Endothelial cell (in vitro differentiated cells): ENCODE data around the gene ZDHHC1. TPM values are rescaled to one million over a fixed set of nuclear protein-coding genes. Genes with fewer than 3 reads are reported as not detected.

Source experiments
- DNase-seq: peaks from one replicate; pipeline ENCODE4 v3.0.0; 2021; ENCODE audit warnings: low spot score
- H3K27ac Mint-ChIP-seq: one replicate; pipeline ENCODE4 v1.8.0; 2021; ENCODE audit warnings: mixed read lengths, inconsistent platforms; ENCODE audit not compliant: unreplicated experiment
- H3K27me3 Mint-ChIP-seq: one replicate; pipeline ENCODE4 v1.8.0; 2021; ENCODE audit warnings: mild to moderate bottlenecking, moderate library complexity, mixed read lengths, inconsistent platforms; ENCODE audit not compliant: unreplicated experiment
- H3K36me3 Mint-ChIP-seq: one replicate; pipeline ENCODE4 v1.8.0; 2021; ENCODE audit warnings: mild to moderate bottlenecking, low read depth, mixed read lengths, inconsistent platforms; ENCODE audit not compliant: unreplicated experiment
- H3K4me1 Mint-ChIP-seq: one replicate; pipeline ENCODE4 v1.8.0; 2021; ENCODE audit warnings: mild to moderate bottlenecking, mixed read lengths, inconsistent platforms; ENCODE audit not compliant: unreplicated experiment
- H3K4me3 Mint-ChIP-seq: one replicate; pipeline ENCODE4 v1.8.0; 2021; ENCODE audit warnings: mild to moderate bottlenecking, mixed read lengths, inconsistent platforms; ENCODE audit not compliant: unreplicated experiment
- H3K9me3 Mint-ChIP-seq: one replicate; pipeline ENCODE4 v1.8.0; 2021; ENCODE audit warnings: mixed read lengths, inconsistent platforms; ENCODE audit not compliant: unreplicated experiment
- total RNA-seq: library from RNA; stranded (reverse); fragmentation: NEBNext Ultra II Directional; extraction: Animal tissue kit (Norgen Biotek cat#: 25700); gene quantifications from one replicate; pipeline ENCODE4 v1.2.1, GENCODE V29; 2021; ENCODE audit not compliant: unreplicated experiment
- TF ChIP-seq, protein P1 (sequence below): fragments of 200-600 bp; sonication (generic); IDR thresholded peaks from one replicate; pipeline ENCODE4 v1.5.0; 2021; ENCODE audit warnings: antibody characterized with exemption; ENCODE audit not compliant: unreplicated experiment

Gene ZDHHC1
- total RNA-seq, 1 donor from 2014 or later = 7.2 TPM

DNA sequence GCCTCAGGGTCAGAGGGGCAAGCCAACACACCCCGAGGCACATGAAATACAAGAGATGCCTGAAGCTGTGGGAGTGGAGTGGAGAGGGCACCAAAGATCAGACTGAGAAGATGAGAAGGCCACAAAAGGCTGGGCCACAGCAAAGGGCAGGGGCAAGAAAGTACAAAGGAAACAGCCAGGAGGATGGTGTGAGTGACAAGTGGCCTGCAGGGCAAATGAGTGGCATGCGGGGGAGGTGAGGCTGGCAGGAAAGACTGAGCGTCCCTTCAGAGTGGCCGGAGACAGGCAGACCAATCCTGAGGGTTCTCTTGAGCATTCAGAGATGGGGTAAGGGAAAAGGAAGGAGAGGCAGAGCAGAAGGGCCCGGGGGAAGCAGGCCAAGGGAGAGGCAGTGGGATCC is 37.8 kb upstream of the ZDHHC1 start:
- Mint-ChIP-seq H3K4me3 (no peak overlapping the region), H3K9me3 (no peaks in the 10 kb centered on the region), H3K27me3 (peaks cover 19% of the 10 kb centered on the region), H3K4me1 (peaks cover 22% of the 10 kb centered on the region), H3K27ac (no peak overlapping the region), H3K36me3 (peaks cover 22% of the 10 kb centered on the region)
- TF ChIP-seq, protein P1, sequence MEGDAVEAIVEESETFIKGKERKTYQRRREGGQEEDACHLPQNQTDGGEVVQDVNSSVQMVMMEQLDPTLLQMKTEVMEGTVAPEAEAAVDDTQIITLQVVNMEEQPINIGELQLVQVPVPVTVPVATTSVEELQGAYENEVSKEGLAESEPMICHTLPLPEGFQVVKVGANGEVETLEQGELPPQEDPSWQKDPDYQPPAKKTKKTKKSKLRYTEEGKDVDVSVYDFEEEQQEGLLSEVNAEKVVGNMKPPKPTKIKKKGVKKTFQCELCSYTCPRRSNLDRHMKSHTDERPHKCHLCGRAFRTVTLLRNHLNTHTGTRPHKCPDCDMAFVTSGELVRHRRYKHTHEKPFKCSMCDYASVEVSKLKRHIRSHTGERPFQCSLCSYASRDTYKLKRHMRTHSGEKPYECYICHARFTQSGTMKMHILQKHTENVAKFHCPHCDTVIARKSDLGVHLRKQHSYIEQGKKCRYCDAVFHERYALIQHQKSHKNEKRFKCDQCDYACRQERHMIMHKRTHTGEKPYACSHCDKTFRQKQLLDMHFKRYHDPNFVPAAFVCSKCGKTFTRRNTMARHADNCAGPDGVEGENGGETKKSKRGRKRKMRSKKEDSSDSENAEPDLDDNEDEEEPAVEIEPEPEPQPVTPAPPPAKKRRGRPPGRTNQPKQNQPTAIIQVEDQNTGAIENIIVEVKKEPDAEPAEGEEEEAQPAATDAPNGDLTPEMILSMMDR = no peak
- DNase-seq = no peak

GRCh38 chr16:67451704-67452435 is 35.6 kb upstream of the ZDHHC1 start:
- Mint-ChIP-seq H3K27ac (no peak overlapping the region), H3K27me3 (peaks cover 16% of the 10 kb centered on the region), H3K4me3 (no peak overlapping the region), H3K4me1 (peaks cover 16% of the 10 kb centered on the region), H3K36me3 (peaks cover 17% of the 10 kb centered on the region), H3K9me3 (no peaks in the 10 kb centered on the region)
- DNase-seq = no peak
- TF ChIP-seq, protein P1 = no peak

- Mint-ChIP-seq H3K27ac (no peak overlapping the region), H3K27me3 (peaks cover 23% of the 10 kb centered on the region), H3K4me1 (peaks cover 16% of the 10 kb centered on the region), H3K4me3 (no peak overlapping the region), H3K36me3 (peaks cover 17% of the 10 kb centered on the region), H3K9me3 (no peaks in the 10 kb centered on the region)
- TF ChIP-seq, protein P1 = no peak
- no peak for DNase-seq
Measured at GRCh38 chr16:67451061-67451703, 34.9 kb upstream of the ZDHHC1 start.

DNA sequence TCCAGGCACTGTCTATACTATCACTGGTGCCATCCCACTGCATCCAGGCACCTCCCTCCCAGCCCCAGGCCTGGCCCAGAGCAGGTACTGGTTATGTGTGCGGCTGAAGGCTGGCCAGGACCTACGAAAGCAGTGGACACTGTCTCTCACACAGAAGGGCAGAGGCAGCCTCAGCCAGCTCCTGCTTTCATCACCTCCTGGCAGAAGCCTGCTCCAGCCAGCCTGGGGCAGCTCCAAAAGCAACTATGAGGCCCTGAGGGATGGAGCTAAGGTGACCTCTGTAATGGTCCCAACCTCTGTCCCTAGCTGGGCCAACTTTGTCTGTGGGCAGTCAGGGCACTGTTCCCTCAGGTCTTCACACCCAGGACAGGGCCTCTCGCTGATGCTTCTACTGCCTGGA is 33.5 kb upstream of the ZDHHC1 start:
- Mint-ChIP-seq H3K27ac (no peak overlapping the region), H3K27me3 (peaks cover 24% of the 10 kb centered on the region), H3K36me3 (peaks cover 17% of the 10 kb centered on the region), H3K4me3 (peak overlapping the region; percentile 11), H3K4me1 (peaks cover 17% of the 10 kb centered on the region), H3K9me3 (no peaks in the 10 kb centered on the region)
- DNase-seq = no peak
- TF ChIP-seq, protein P1 = no peak

- Mint-ChIP-seq H3K27ac (no peak overlapping the region), H3K9me3 (no peaks in the 10 kb centered on the region), H3K4me3 (peak overlapping the region; percentile 11), H3K27me3 (peaks cover 25% of the 10 kb centered on the region), H3K4me1 (peaks cover 15% of the 10 kb centered on the region), H3K36me3 (peaks cover 17% of the 10 kb centered on the region)
- no peak for DNase-seq
- TF ChIP-seq, protein P1 = no peak
Measured at GRCh38 chr16:67449336-67449735, 33.1 kb upstream of the ZDHHC1 start.
